Spleen (tissue), 11 donors: Measurements from ENCODE around the gene SH3BP4. TPM values are rescaled to one million over a fixed set of nuclear protein-coding genes. Genes with fewer than 3 reads are reported as not detected.

ENCODE experiments used
- DNase-seq: peaks from one replicate; pipeline ENCODE4 v3.0.0-alpha.2; 2020
- H3K27ac ChIP-seq, 8 donors: fragments of 200-600 bp; sonication (generic) in 7 of 8; 1 replicate in 4 of 8; 2 replicates in 4 of 8; pipeline versions ENCODE4 v1.5.0 to v1.8.0; 2016 to 2021; ENCODE audit warnings: inconsistent platforms in 4 of 8, mild to moderate bottlenecking in 4 of 8, moderate library complexity in 1 of 8
- H3K27me3 ChIP-seq, 7 donors: fragments of 200-600 bp; sonication (generic) in 6 of 7; replicated peaks in 1 of 7; 1 replicate in 4 of 7; 2 replicates in 3 of 7; pipeline versions ENCODE4 v1.5.0 to v1.8.0; 2016 to 2021; ENCODE audit warnings: inconsistent platforms in 3 of 7, mild to moderate bottlenecking in 1 of 7
- H3K36me3 ChIP-seq, 6 donors: fragments of 200-600 bp; sonication (generic) in 5 of 6; 1 replicate in 4 of 6; 2 replicates in 2 of 6; pipeline versions ENCODE4 v1.5.0 to v1.8.0; 2016 to 2021; ENCODE audit warnings: inconsistent platforms in 2 of 6
- H3K4me1 ChIP-seq, 6 donors: fragments of 200-600 bp; sonication (generic) in 5 of 6; 1 replicate in 3 of 6; 2 replicates in 3 of 6; pipeline versions ENCODE4 v1.5.0 to v1.8.0; 2016 to 2021; ENCODE audit warnings: inconsistent platforms in 3 of 6
- H3K4me3 ChIP-seq, 8 donors: fragments of 200-600 bp; sonication (generic) in 7 of 8; 1 replicate in 4 of 8; 2 replicates in 4 of 8; pipeline versions ENCODE4 v1.5.0 to v1.8.0; 2016 to 2021; ENCODE audit warnings: inconsistent platforms in 4 of 8, mild to moderate bottlenecking in 4 of 8, moderate library complexity in 2 of 8
- H3K9me3 ChIP-seq, 8 donors: fragments of 200-600 bp; sonication (generic) in 7 of 8; 1 replicate in 4 of 8; 2 replicates in 4 of 8; pipeline versions ENCODE4 v1.5.0 to v1.8.0; 2016 to 2021; ENCODE audit warnings: inconsistent platforms in 4 of 8
- CTCF ChIP-seq, 11 experiments: fragments of 200-600 bp in 7 of 11; fragments of 450-650 bp in 4 of 11; sonication (generic) in 4 of 11; IDR thresholded peaks in 8 of 11; conservative IDR thresholded peaks in 3 of 11; 1 replicate in 7 of 11; 2 replicates in 4 of 11; pipeline versions ENCODE4 v1.4.0 to v1.8.0; 2016 to 2021; ENCODE audit warnings: antibody characterized with exemption in 11 of 11, inconsistent platforms in 4 of 11, mild to moderate bottlenecking in 1 of 11
- POLR2A ChIP-seq, 3 donors: fragments of 450-650 bp; IDR thresholded peaks; one replicate each; pipeline ENCODE4 v1.5.1; 2017; ENCODE audit warnings: antibody characterized with exemption in 3 of 3, mild to moderate bottlenecking in 1 of 3
- POLR2AphosphoS5 ChIP-seq, 3 donors: sonication (generic); formaldehyde crosslinking; IDR thresholded peaks; one replicate each; pipeline ENCODE4 v1.5.1; 2017; ENCODE audit warnings: antibody characterized with exemption in 3 of 3
- WGBS, 5 donors: extraction: QIAGEN DNeasy Blood & Tissue Kit in 3 of 5; methylation state at CpG; one replicate each; pipeline versions ENCODE4 v1.1.5 to v1.1.7; 2013 to 2018; 5-methylcytosine and 5-hydroxymethylcytosine counted together
- intact Hi-C: fragments of 100-400 bp; cut with DNase I; formaldehyde crosslinking; loops from one replicate; pipeline ENCODE4 v1.15.0; 2023; ENCODE audit warnings: low total_unique reads
- polyA plus RNA-seq, 3 donors: library from polyadenylated mRNA; stranded (reverse); fragments of 200-250 nt; gene quantifications; one replicate each; pipeline ENCODE4 v1.2.1, GENCODE V29; 2013
- total RNA-seq, 7 donors: library from RNA; depleted of rRNA in 3 of 7; stranded (reverse); fragments of >200 nt in 3 of 7; fragmentation: NEBNext Ultra II Directional in 4 of 7; extraction: Animal tissue kit (Norgen Biotek cat#: 25700) in 4 of 7; gene quantifications; one replicate each; pipeline versions ENCODE4 v1.1.0 to v1.2.1, GENCODE V29; 2016 to 2021
- donor health status: healthy with polysubstance abuse.
- donor health status: DM: no; HTN: no; CAD: no; lungs with moderate emphysema.
- donor health status: DM: no; HTN: no; CAD: no.
- donor health status: Bipolar disorder and iron deficiency.
- donor health status: healthy.
- donor health status: DM: no; HTN: no; CAD: no.
- donor health status: DM: yes; HTN: yes; CAD: no.

SH3BP4 gene
- total and polyA plus RNA-seq, 10 donors = 2.3 to 21.0 (median 12.4) TPM

GRCh38 chr2:235003096-235003775 lies 51.4 kb downstream of the SH3BP4 start:
- TF ChIP-seq POLR2AphosphoS5 (IDR thresholded peaks at IDR 0.05) (no peak), POLR2A (IDR thresholded peaks at IDR 0.05) (no peak), CTCF (IDR thresholded peaks at IDR 0.05 in 8 of 11, conservative IDR thresholded peaks at IDR 0.05 in 3 of 11) (no peak)
- peak; percentile 72 for DNase-seq
- WGBS, 5 donors = 82 to 91% (median 87%) methylated on average over 10 to 12 of the region's 12 CpGs
- Histone ChIP-seq H3K4me1 (peaks cover 0 to 6% (median 2%) of the 10 kb centered on the region in 6 donors), H3K36me3 (no peaks in the 10 kb centered on the region), H3K9me3 (no peaks in the 10 kb centered on the region), H3K27ac (no peak overlapping the region), H3K4me3 (no peak overlapping the region), H3K27me3 (no peaks in the 10 kb centered on the region)
- intact Hi-C loops = no loop called here

- Histone ChIP-seq H3K4me1 (peaks cover 0 to 11% (median 2%) of the 10 kb centered on the region in 6 donors), H3K4me3 (no peak overlapping the region), H3K27ac (no peak overlapping the region), H3K9me3 (no peaks in the 10 kb centered on the region), H3K36me3 (no peaks in the 10 kb centered on the region), H3K27me3 (no peaks in the 10 kb centered on the region)
- no peak for DNase-seq
- intact Hi-C loops = no loop called here
- 85 to 93% (median 87%) methylated on average over 6 of the region's 6 CpGs for WGBS, 5 donors
- TF ChIP-seq POLR2AphosphoS5 (IDR thresholded peaks at IDR 0.05) (no peak), POLR2A (IDR thresholded peaks at IDR 0.05) (no peak), CTCF (IDR thresholded peaks at IDR 0.05 in 8 of 11, conservative IDR thresholded peaks at IDR 0.05 in 3 of 11) (no peak)
These were observed 52.6 kb downstream of the SH3BP4 start for GRCh38 chr2:235004329-235004903.

GRCh38 chr2:235005023-235005422 lies 53.2 kb downstream of the SH3BP4 start:
- TF ChIP-seq CTCF (IDR thresholded peaks at IDR 0.05 in 8 of 11, conservative IDR thresholded peaks at IDR 0.05 in 3 of 11) (no peak), POLR2AphosphoS5 (IDR thresholded peaks at IDR 0.05) (no peak), POLR2A (IDR thresholded peaks at IDR 0.05) (no peak)
- H3K9me3 ChIP-seq = no peaks in the 10 kb centered on the region
- no peaks in the 10 kb centered on the region for H3K36me3 ChIP-seq
- 85 to 100% (median 95%) methylated on average over 4 to 5 of the region's 5 CpGs for WGBS, 5 donors
- DNase-seq = no peak
- no peaks in the 10 kb centered on the region for H3K27me3 ChIP-seq
- intact Hi-C loops = no loop called here
- peaks cover 0 to 11% (median 2%) of the 10 kb centered on the region in 6 donors for H3K4me1 ChIP-seq
- H3K27ac ChIP-seq = no peak overlapping the region
- no peak overlapping the region for H3K4me3 ChIP-seq

GRCh38 chr2:235005603-235006259 lies 53.9 kb downstream of the SH3BP4 start:
- intact Hi-C loops = no loop called here
- WGBS, 5 donors = 77 to 91% (median 88%) methylated on average over 15 to 20 of the region's 20 CpGs
- no peak overlapping the region for H3K27ac ChIP-seq

More at GRCh38 chr2:235005603-235006259, 53.9 kb downstream of the SH3BP4 start:
- DNase-seq = no peak
- peaks cover 0 to 11% (median 0%) of the 10 kb centered on the region in 6 donors for H3K4me1 ChIP-seq
- TF ChIP-seq CTCF (IDR thresholded peaks at IDR 0.05 in 8 of 11, conservative IDR thresholded peaks at IDR 0.05 in 3 of 11) (no peak), POLR2AphosphoS5 (IDR thresholded peaks at IDR 0.05) (peak in 1 of 3 donors; percentile 9)
- H3K4me3 ChIP-seq = no peak overlapping the region
- H3K9me3 ChIP-seq = no peaks in the 10 kb centered on the region
- H3K27me3 ChIP-seq = no peaks in the 10 kb centered on the region
- H3K36me3 ChIP-seq = no peaks in the 10 kb centered on the region
